Esophagus mucosa (tissue), 1 donor: ENCODE measurements around the gene TEAD4. TPM values are rescaled to one million over a fixed set of nuclear protein-coding genes. Genes with fewer than 3 reads are reported as not detected.

Experiments
- ATAC-seq: fragments of 200-7000 bp; cut with Tn5 transposase; one replicate; pipeline ENCODE4 v1.9.1; 2020
- total RNA-seq: library from RNA; stranded (reverse); gene quantifications from one replicate; pipeline ENCODE4 v1.2.4, GENCODE V29; 2023
- donor health status: DM: yes; HTN: yes; CAD: no.

TEAD4 gene
- total RNA-seq, 1 donor from 2014 or later = 11.0 TPM

GRCh38 chr12:3084742-3085141, 125.5 kb downstream of the TEAD4 start:
- no peak for ATAC-seq

- ATAC-seq = no peak
These were observed 126.3 kb downstream of the TEAD4 start for GRCh38 chr12:3085341-3086139.

GRCh38 chr12:3086211-3086610, 127.0 kb downstream of the TEAD4 start:
- no peak for ATAC-seq

- no peak for ATAC-seq
These were observed 127.6 kb downstream of the TEAD4 start for GRCh38 chr12:3086729-3087323.

- peak; percentile 58 for ATAC-seq
These were observed 128.8 kb downstream of the TEAD4 start for GRCh38 chr12:3087758-3088650.

- ATAC-seq = no peak
These were observed 130.4 kb downstream of the TEAD4 start for GRCh38 chr12:3089588-3089987.

Other genes starting within 250 kb of the TEAD4 start
- 83.4 TPM for gene FKBP4, start 164.4 kb upstream of the TEAD4 start, total RNA-seq
- 17.8 TPM for gene ITFG2, start 146.7 kb upstream of the TEAD4 start, total RNA-seq
- gene NRIP2, start 124.4 kb upstream of the TEAD4 start, total RNA-seq = 0.08 TPM
- gene TEX52, start 102.4 kb upstream of the TEAD4 start, total RNA-seq = not detected
- 31.2 TPM for gene FOXM1, start 82.2 kb upstream of the TEAD4 start, total RNA-seq
- gene RHNO1, start 82.2 kb upstream of the TEAD4 start, total RNA-seq = 21.9 TPM
- gene TULP3, start 68.5 kb upstream of the TEAD4 start, total RNA-seq = 15.8 TPM
- gene TSPAN9, start 118.0 kb downstream of the TEAD4 start, total RNA-seq = 15.9 TPM